GM21529 (cell line): Measurements from ENCODE around the gene FAM24B.
"Not testable (repeated sequence)": the region's sequence is repeated elsewhere in the genome, so short reads cannot be mapped to it uniquely, and the experiment has no call there.

Experiments used
- ATAC-seq: cut with Tn5 transposase; IDR thresholded peaks from one replicate; pipeline ENCODE4 v1.9.1; 2021; ENCODE audit not compliant: unreplicated experiment

Gene FAM24B

DNA sequence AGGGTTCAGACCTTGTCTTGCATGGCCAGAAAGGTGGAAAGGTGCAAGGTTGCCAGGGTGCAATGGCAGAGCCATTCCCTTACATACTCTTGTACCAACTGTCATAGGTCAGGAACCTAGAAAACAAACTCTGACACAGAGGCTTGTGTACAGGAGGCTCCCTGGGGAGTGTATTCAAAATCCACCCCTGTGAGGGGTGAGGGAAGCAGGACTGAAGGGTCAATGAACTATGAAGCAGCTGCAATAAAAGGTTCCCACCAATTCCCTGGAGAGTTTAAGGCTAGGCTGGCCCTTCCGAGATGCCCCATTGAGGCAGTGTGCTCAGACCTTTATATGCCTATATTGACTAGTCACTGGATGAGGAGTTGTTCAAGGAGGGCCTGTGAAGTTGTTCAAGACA lies 19.9 kb downstream of the FAM24B start:
- no peak for ATAC-seq

DNA sequence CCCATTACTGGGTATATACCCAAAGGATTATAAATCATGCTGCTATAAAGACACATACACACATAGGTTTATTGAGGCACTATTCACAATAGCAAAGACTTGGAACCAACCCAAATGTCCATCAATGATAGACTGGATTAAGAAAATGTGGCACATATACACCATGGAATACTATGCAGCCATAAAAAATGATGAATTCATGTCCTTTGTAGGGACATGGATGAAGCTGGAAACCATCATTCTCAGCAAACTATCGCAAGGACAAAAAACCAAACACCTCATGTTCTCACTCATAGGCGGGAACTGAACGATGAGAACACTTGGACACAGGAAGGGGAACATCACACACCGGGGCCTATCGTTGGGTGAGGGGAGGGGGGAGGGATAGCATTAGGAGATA lies 21.3 kb downstream of the FAM24B start:
- ATAC-seq, result not testable (repeated sequence)

DNA sequence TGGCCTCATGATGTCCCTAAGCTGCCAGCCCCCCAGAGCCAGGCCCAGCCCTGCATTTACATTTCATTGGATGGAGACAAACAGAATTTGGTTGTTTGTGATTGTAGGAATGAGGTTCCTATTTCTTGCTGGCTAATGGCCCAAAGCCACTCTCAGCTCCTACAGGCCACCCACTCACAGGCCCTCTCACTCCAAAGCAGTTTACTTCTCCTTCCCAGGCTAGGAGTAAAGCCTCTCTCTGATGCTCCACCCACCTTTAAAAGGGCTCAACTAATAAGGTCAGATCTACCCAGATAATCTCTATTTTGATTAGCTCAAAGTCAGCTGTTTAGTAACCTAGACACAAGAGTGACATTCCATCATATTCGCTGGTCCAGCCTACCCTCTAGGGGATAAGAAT lies 22.5 kb downstream of the FAM24B start:
- ATAC-seq, result no peak

DNA sequence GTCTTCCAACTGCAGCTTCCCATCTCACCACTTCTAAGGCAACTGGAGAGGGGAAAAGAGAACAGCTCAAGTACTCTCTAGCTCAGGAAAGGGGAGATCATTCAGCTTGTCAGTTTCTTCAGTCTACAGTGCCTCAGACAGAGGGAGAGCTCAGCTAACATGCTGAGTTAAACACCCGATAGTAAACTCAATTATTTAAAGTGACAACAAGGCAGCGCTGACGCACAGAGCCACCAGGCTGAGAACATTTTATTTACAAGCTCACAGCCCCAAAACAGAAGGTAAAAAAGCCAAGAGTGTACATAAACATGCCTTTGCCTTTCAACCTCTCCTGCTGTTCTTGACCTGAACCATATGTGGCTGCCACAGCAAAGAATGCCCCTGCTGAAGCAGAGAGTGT lies 23.6 kb downstream of the FAM24B start:
- no peak for ATAC-seq

DNA sequence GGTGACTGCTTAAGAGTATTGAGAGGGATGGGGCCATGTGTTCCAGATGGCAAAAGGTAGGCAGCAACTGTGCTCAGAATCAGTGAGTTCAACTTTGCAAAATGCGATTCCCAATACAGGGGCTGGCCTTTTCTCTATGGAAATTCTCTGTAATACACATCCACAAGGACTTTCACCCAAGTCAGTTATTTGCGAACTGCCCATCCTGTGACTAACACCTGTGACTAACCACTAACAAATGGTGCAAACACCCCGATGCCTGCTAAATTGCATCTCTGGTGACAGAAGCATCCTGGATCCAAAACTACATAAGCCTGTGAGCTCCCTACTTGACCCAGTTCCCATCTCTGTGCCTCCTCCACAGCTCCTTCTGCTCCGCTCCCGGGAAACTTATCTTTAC lies 24.7 kb downstream of the FAM24B start:
- ATAC-seq, result no peak

DNA sequence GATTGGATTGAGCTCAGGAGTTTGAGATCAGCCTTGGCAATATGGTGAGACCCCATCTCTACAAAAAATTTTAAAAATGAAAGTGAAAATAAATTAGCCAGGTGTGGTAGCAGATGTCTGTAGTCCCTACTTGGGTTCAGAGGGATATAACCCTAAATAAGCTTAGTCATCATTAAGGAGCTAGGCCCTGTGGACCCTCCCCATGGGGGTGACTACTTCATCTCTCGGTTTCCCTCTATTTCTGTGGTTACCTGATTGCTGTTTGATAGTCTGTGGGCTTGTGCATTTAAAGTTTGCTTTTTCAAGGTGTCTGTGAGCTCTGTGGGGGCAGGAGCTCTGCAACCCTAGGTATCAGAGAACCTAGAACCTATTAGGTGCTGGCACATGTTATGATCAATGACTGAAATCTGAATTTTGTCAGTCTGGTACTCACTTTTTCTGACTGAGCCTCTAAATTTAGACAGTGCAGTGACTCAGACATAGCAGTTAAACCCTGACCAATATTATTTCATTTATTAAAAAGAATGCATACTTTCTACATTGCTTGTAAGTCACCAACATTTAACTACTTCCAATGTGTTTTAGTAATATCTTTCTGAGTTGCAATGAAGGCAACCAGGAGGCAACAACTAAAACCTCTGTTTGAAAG lies 25.6 kb downstream of the FAM24B start:
- no peak for ATAC-seq

DNA sequence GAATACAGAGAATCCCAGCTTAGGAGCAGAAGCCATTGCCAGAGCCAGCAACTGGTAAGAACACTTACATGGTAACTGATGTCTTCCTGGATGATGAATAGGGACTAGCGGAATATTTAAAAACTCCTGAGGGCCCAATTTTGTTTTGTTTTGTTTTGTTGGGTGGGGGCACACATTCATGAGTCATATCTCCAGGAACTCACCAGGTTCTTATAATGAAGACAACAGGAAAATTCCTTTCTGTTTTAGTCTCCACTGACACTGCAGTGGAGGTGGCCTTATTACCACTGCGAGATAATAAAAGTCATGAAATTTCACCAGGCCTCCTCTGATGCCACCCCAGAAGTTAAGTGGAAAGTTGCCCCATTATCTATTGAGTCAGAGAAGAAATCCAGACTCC lies 27.1 kb downstream of the FAM24B start:
- no peak for ATAC-seq

DNA sequence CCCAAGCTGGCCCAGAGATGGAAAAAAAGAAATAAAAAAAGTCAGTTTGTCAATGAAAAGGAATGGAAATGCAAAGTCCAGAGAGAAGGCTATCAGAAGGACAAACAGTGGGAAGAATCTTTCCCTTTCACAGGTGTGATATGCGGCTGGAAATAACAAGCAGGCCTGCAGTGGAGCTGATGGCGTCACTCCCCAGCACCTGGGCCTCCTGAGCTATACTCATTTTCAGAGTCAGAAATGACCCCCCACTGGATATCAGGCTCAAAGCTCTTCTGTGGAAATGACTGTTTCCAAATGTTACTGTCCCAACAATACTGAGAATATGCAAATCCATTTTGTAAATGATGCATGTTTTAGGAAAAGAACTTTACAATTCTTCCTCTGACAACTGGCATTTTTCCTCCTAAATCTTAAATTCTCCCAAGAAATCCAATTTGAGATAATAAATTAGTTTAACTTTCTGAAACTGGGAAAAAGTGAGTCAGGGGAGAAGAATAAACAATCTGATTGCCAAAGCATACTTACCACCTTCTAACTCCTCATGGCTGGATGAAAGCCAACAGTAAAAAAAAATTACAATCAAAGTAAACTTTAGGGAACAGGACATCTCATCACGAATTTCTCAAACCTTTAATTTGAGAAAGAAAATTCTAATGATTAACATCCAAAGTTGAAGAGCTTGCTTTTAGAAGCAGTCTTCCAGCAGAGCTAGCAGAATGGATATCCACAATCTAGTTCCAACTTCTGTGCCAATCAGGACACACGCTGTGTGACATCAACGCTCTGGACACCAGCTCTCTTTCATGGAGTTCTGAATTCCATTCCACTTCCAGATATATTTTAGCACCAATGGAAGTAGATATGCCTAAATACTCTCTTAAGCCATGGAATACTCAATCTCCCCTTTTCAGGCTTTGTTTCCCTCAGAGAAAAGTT lies 28.4 kb downstream of the FAM24B start:
- no peak for ATAC-seq

DNA sequence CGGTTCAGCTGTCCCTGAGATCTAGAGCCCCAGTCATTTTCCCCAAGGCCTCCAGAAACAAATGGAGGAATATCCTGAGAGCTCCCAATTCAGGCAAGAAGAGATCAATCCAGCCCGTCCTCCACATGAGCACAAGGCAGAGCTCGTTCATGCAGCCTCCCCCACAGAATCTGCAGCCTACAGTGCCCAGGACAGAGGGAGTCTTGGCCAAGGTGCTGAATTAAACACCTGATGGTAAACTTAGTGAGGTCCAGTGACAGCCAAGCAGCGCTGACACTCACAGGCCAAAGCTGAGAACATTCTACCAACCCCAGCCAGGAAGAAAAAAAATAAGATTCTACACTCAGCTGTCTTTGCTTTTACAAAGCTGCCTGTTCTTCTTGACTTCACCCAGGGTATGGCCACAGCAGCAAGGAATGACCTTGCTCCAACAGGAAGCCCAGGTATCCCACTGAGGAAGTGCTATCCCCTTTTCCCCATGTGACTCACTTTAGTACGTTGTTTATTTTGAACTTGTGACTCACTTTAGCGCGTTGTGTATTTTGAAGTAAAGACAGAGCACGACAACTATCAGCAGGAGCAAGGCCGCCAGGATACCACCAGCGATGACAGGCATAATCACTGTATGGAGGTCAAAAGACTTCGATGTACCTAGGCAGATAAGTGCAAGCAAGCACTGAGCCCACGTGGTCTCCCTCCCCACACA lies 29.3 kb downstream of the FAM24B start:
- ATAC-seq, result no peak

DNA sequence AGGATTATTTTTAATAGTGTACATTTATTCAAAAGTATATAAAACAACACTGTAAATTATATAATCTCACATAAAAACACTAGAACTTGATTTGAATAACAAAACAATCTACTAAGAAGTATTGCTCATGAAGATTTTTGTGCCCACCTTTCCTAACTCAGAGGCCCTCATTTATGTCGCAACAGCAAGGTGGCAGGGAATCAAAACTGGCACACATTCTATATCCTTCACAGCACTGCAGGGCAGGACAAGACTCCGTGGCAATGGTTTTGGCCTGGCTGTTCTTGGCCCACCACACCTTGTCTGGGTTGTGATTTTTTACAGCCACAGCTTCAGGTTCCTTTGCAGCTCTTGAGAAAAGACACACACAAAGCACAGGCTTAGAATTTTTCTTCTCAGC lies 30.3 kb downstream of the FAM24B start:
- ATAC-seq, result no peak

DNA sequence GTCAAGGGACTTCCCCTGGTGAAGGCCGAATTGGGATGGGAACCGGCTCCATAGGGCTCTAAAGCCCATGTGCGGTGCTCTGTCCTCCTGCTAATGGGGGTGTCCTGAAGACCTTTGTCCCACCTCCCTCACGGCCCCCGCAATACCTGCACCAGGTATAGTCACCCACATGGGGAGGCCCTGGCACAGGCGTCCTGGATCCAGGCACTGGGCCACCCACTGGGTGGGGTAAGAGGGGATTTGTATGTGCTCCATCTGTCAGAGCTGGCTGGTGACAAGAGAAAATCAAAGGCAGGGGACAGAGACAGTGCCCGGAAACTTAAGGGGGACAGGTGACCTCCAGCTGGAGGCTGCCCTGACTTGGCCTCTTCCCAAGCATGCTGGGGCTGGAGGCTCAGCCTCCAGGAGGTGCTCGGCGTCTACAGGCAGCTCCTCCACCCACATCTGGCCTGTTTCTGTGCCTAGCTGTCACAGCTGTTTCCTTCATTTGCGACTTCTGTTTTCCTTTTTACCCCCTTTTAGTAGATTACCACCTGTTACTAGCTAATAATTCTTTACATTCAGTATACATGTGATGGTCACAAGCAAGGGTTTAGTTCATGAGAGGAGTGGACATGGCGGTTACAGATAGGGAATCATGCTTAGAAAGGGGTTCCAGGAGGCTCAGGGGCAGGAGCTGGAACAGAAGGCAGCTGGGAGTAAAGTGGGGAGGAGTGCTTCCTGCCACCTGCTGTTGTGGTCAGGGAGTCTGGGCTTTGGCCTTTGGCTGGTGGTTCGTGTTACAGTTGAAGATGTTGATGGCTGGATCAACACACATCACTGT lies 31.4 kb downstream of the FAM24B start:
- ATAC-seq, result no peak

DNA sequence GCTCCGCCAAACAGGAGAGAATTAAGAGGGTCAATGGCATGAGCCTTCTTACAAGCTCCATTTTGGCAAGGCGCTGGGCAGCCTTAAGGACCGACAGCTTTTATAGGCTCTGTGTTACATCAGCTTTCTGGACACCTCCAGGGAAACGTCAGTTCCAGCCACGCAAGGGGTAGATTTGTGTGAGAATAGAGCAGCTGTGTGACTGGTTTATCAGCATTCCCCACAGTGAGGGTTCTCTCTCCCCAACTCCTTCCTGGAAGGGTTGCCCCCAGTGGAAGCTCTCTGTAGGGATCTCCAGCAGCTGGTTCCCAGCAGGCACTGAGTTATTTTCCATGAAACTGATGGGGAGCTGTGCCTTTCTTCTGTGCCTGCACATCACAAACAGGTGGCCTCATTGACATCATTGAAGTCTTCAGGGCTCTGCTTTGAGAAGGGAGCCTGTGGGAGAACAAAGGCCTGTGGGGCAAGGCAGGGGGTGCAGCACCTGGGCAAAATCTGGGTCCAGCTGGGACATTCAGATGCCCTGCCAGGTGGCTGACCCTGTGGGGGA lies 33.5 kb downstream of the FAM24B start, which contains the start of gene CUZD1:
CUZD1 (minus strand) TSS at position 75 of the 550 bp plus-strand sequence; CDS start at position 61, 14 bp downstream.
- no peak for ATAC-seq

DNA sequence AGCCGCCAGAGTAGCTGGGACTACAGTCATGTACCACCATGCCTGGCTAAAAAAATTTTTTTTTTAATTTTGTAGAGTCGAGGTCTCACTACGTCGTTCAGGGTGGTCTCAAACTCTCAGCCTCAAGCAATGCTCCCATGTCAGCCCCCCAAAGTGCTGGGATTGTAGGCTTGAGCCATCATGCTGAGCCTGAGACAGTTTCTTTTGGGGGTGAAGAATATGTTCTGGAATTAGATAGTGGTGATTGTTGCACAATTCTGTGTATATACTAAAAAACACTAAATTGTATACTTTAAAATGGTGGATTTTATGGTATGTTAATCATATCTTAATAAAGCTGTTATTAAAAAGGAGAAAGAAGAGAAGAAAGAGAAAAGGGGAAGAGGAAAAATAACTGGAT lies 35.2 kb downstream of the FAM24B start:
- no peak for ATAC-seq

DNA sequence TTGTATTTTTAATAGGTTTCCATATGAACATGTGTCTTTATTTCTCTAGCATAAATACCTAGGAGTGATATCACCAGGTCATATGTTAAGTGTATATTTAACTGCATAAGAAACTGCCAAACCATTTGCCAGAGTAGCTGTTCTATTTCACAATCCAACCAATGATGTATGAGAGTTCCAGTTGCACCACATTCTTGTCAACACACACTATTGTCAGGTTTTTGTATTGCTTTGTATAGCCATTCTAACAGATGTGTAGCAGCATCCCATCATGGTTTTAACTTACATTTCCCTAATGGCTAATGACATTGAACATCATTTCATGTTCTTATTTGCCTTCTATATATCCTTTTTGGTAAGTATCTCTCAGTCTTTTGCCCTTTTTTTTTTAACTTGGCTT lies 37.8 kb downstream of the FAM24B start:
- no peak for ATAC-seq

DNA sequence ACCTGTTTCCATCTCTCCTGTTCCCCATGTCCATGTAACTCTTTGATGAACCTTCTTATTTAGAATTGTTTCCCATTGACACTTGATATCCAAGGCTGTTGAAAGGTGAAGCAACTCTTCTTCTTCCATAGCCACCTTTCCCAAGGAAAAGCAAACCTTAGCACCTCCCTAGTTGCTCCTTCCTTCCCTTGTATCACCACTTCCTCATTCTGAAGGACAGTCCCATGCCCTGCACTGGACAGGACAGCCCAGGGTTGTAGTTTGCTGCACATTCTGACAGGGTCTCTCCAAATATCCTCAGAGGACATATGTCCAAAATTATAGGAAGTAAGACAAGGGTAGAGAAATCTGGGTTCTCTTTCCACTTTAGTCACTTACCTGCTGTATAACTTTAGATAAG lies 39.9 kb downstream of the FAM24B start:
- no peak for ATAC-seq

DNA sequence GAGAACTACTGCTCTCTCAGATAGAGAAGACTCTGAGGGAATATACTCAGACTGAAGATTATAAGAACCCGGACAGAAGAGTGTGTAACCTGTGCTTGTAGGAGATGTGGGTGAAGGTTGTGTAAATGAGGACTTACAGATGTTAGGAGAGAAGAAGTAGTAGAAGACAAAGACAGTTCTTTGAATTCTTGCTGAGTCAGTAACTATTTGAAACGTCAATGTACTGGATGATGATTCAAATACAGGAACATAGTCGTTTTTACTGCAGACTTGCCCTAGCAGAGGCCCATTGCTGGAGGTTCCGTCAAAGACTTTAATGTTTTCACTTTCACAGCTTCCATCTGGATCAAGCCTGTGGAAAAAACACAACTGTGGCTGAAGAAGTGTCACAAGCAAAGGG lies 40.5 kb downstream of the FAM24B start:
- no peak for ATAC-seq

DNA sequence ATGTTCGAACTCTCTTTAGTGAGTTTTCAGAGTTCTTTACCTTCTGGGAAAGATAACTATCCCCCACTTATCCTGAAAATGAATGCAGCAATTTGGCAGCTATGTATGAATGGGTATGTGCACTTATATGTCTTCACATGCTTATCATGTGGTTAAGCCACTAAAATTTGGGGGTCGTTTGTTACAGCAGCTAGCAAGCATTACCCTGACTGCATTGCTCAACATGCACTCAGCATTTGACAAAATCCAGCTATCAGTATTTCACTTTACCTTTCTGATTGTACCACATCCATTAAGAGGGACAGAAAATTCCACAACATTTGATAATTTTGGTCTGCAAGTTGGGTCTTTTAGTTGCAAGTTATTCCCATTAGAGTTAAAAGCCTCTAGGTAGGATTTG lies 43.5 kb downstream of the FAM24B start:
- ATAC-seq, result no peak

DNA sequence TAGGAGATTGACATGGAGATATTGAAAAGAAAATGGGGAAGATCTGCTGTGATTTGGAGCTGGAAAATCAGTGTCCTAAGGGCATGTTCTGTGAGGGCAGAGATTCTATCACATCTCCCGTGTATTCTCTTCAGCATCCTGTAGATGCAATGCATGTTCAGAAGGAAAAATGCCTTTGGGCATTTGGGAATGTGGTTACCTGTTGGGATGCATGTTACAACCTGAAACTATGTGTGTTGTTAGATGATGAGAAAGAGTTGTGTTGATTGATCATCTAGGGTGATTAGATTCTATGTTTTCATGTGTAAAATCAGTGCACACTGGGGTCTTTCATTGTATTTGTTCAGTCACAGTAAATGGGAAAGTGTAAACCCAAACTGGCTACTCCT lies 48.4 kb downstream of the FAM24B start:
- ATAC-seq, result no peak

DNA sequence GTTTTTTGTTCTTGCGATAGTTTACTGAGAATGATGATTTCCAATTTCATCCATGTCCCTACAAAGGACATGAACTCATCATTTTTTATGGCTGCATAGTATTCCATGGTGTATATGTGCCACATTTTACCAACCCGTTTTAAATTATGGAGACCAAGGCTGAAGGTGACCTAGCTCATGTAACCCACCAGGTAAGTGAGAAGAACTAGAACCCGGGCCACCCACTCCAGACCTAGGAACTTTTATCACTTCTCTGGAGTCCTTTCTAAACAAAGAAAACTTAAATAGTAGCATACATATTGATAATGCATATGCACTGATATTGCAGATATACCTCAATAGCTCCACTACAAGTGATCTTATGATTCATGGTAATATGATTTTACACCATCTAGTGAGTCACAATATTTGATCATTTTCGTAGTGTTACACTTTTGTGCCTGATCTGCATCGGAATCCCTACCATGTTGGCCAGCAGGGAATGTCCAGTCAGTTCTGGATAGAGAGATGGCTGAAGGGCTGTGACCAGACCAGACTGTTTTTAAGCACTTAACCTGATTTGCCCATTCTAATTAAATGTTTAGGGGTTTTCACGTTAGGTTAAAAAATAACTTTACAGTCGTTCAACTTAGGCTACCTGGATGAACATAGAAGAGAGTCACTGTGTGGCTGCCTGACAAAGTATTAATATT lies 49.0 kb downstream of the FAM24B start:
- no peak for ATAC-seq

DNA sequence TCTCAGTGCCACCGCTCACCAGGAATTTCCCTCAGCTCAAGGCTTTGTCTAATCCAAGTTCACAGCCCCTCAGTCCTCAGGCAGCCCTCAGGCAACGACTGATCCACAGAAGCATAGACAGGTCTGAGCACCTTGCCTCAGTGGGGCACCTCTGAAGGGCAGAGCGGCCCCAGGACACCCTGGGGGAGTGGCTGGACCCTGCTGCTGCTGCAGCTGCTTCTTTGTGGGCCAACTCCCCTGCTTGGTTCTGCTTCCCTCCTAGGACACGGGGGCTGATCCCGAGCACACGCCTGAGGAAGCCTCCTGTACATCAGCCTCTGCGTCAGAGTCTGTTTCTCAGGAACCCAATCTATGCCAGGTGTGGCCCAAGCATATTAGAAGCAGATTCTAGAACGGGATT lies 49.9 kb downstream of the FAM24B start:
- ATAC-seq, result no peak
